ENCODE results near the gene LRRC37A3. TPM values are rescaled to one million over a fixed set of nuclear protein-coding genes. Genes with fewer than 3 reads are reported as not detected.
"Not testable (repeated sequence)": the region's sequence is repeated elsewhere in the genome, so short reads cannot be mapped to it uniquely, and the experiment has no call there.

LRRC37A3 gene
- 10 to 100 TPM in 1 of 4 donors, 1 to 10 TPM in 3; 3.9 to 17.7 (median 4.5) TPM for total RNA-seq
- polyA plus RNA-seq: 1 to 10 TPM in 1 of 3 donors, not detected in 2; 2.2 TPM

GRCh38 chr17:64919289-64920025 lies at the start of gene LRRC37A3:
Gene LRRC37A3, minus strand, starts transcription at chr17:64919478. Its CDS starts 22,221 bp downstream, at chr17:64897257.
- intact Hi-C loops (cut with DNase I): loop anchor here (2.0 kb wide), 1 partner anchor 41 kb away; no protein-coding TSS in a partner anchor
- WGBS, 2 donors: 1% methylated on average over 70 of the region's 70 CpGs

GRCh38 chr17:64965873-64966287 lies 46.6 kb upstream of the LRRC37A3 start:
- 1% methylated on average over 35 of the region's 35 CpGs for WGBS, 2 donors
- Histone ChIP-seq H3K27ac (peak overlapping the region; percentile 73 to 81 (median 79)), H3K4me1 (peaks cover 0 to 38% (median 24%) of the 10 kb centered on the region in 4 donors), H3K4me3 (peak overlapping the region; percentile 28 to 43 (median 36))
- H3K9me3 ChIP-seq; H3K27me3 ChIP-seq; H3K36me3 ChIP-seq; intact Hi-C loops (cut with DNase I): not testable (repeated sequence)
- DNase-seq: peak; percentile 84
- peak in 3 of 4 donors; percentile 62 to 70 (median 68) for TF ChIP-seq POLR2AphosphoS5 (IDR thresholded peaks at IDR 0.05)
- TF ChIP-seq CTCF (IDR thresholded peaks at IDR 0.05): peak in 2 of 4 experiments; percentile 10 to 35

More at GRCh38 chr17:64919289-64920025, at the start of gene LRRC37A3:
- not testable (repeated sequence) for H3K9me3 ChIP-seq, H3K36me3 ChIP-seq, H3K27me3 ChIP-seq
- H3K27ac ChIP-seq: peak within 1 kb of the TSS; percentile 91 to 99 (median 94)
- peaks cover 0 to 12% (median 3%) of the 10 kb centered on the region in 4 donors for H3K4me1 ChIP-seq
- TF ChIP-seq POLR2A (IDR thresholded peaks at IDR 0.05) (peak in 1 of 2 donors; percentile 34), POLR2AphosphoS5 (IDR thresholded peaks at IDR 0.05) (peak; percentile 80 to 91 (median 89)), CTCF (IDR thresholded peaks at IDR 0.05) (peak; percentile 52 to 97 (median 81))
- peak within 1 kb of the TSS; percentile 69 to 99 (median 82) for H3K4me3 ChIP-seq
- peak; percentile 98 for DNase-seq

- WGBS, 2 donors: 47 to 50% methylated on average over 11 to 12 of the region's 14 CpGs
- peaks cover 0 to 38% (median 24%) of the 10 kb centered on the region in 4 donors for H3K4me1 ChIP-seq
- peak overlapping the region; percentile 28 to 43 (median 36) for H3K4me3 ChIP-seq
- H3K36me3 ChIP-seq; DNase-seq; H3K9me3 ChIP-seq; intact Hi-C loops (cut with DNase I); H3K27me3 ChIP-seq: not testable (repeated sequence)
- peak overlapping the region; percentile 73 to 81 (median 79) for H3K27ac ChIP-seq
Observed at GRCh38 chr17:64965256-64965872, 46.1 kb upstream of the LRRC37A3 start.

- Histone ChIP-seq H3K4me1 (peaks cover 0 to 38% (median 24%) of the 10 kb centered on the region in 4 donors), H3K36me3 (no peaks in the 10 kb centered on the region), H3K4me3 (no peak overlapping the region), H3K27ac (peak overlapping the region; percentile 73 to 81 (median 79)), H3K9me3 (no peaks in the 10 kb centered on the region), H3K27me3 (no peaks in the 10 kb centered on the region)
- DNase-seq: no peak
- 77 to 86% methylated on average over 9 of the region's 9 CpGs for WGBS, 2 donors
- TF ChIP-seq POLR2A (IDR thresholded peaks at IDR 0.05): no peak
- no peak for TF ChIP-seq POLR2AphosphoS5 (IDR thresholded peaks at IDR 0.05)
- TF ChIP-seq EP300 (IDR thresholded peaks at IDR 0.05): no peak
- TF ChIP-seq CTCF (IDR thresholded peaks at IDR 0.05): no peak
- intact Hi-C loops (cut with DNase I): loop anchor here (5.0 kb wide), 3 partner anchors 138 to 187 kb away; partner anchors contain the start of gene RGS9
Observed at GRCh38 chr17:64964796-64965195, 45.5 kb upstream of the LRRC37A3 start.

GRCh38 chr17:64963814-64964213 lies 44.5 kb upstream of the LRRC37A3 start:
- not testable (repeated sequence) for H3K27me3 ChIP-seq, H3K4me3 ChIP-seq, H3K9me3 ChIP-seq, H3K36me3 ChIP-seq, DNase-seq
- H3K27ac ChIP-seq: peak overlapping the region in 3 of 4 donors; percentile 74 to 81 (median 78)
- 93 to 96% methylated on average over 2 of the region's 2 CpGs for WGBS, 2 donors
- intact Hi-C loops (cut with DNase I): loop anchor here (5.0 kb wide), 3 partner anchors 138 to 187 kb away; partner anchors contain the start of gene RGS9
- H3K4me1 ChIP-seq: peaks cover 0 to 38% (median 24%) of the 10 kb centered on the region in 4 donors
